Keratinocyte (primary cell): ENCODE results near the gene SMYD1. TPM values are rescaled to one million over a fixed set of nuclear protein-coding genes. Genes with fewer than 3 reads are reported as not detected.

Experiments
- DNase-seq: peaks from one replicate; pipeline ENCODE4 v3.0.0-alpha.2; 2011; ENCODE audit warnings: low read depth, missing footprints, low spot score
- FAIRE-seq: peaks from 2 replicates; lab custom pipeline; 2011; peaks lifted over from hg19 to GRCh38; lab: Jason Lieb, UNC
- H2AFZ ChIP-seq: 2 replicates; pipeline ENCODE4 v1.6.0; 2012; ENCODE audit warnings: low read length, control low read depth, inconsistent platforms; ENCODE audit not compliant: control insufficient read depth
- H3K27ac ChIP-seq: 2 replicates; pipeline ENCODE4 v1.5.1; 2011; ENCODE audit warnings: low read length; ENCODE audit not compliant: control insufficient read depth, insufficient read depth
- H3K27me3 ChIP-seq: 3 replicates; pipeline ENCODE4 v1.6.0; 2011; ENCODE audit warnings: low read length; ENCODE audit not compliant: control insufficient read depth, insufficient read depth; ENCODE audit errors: extremely low read depth
- H3K36me3 ChIP-seq, 2 experiments: 2 replicates in 1 of 2; 3 replicates in 1 of 2; pipeline ENCODE4 v1.5.1; 2011; ENCODE audit warnings: low read length in 2 of 2, mild to moderate bottlenecking in 1 of 2; ENCODE audit not compliant: control insufficient read depth in 2 of 2, insufficient read depth in 2 of 2; ENCODE audit errors: extremely low read depth in 1 of 2
- H3K4me1 ChIP-seq: 3 replicates; pipeline ENCODE4 v1.5.1; 2011; ENCODE audit warnings: low read length; ENCODE audit not compliant: control insufficient read depth, insufficient read depth; ENCODE audit errors: extremely low read depth
- H3K4me2 ChIP-seq: 3 replicates; pipeline ENCODE4 v1.6.0; 2011; ENCODE audit warnings: low read depth, low read length; ENCODE audit not compliant: control insufficient read depth, insufficient read depth; ENCODE audit errors: extremely low read depth
- H3K4me3 ChIP-seq, 3 experiments: fragments of 200-600 bp in 1 of 3; sonication (generic) in 1 of 3; 2 replicates in 2 of 3; 3 replicates in 1 of 3; pipeline ENCODE4 v1.5.1; 2011 to 2016; ENCODE audit warnings: low read length in 3 of 3, mild to moderate bottlenecking in 3 of 3, control low read depth in 2 of 3, inconsistent platforms in 1 of 3, low read depth in 1 of 3, mixed read lengths in 1 of 3, mixed run types in 1 of 3, moderate library complexity in 1 of 3; ENCODE audit not compliant: control insufficient read depth in 2 of 3, insufficient read depth in 2 of 3; ENCODE audit errors: extremely low read depth in 1 of 3
- H3K79me2 ChIP-seq: 2 replicates; pipeline ENCODE4 v1.6.0; 2012; ENCODE audit warnings: low read length; ENCODE audit not compliant: control insufficient read depth, insufficient read depth
- H3K9ac ChIP-seq: 3 replicates; pipeline ENCODE4 v1.6.0; 2011; ENCODE audit warnings: low read length; ENCODE audit not compliant: control insufficient read depth, insufficient read depth; ENCODE audit errors: extremely low read depth
- H3K9me1 ChIP-seq: 3 replicates; pipeline ENCODE4 v1.6.0; 2011; ENCODE audit warnings: low read length; ENCODE audit not compliant: control insufficient read depth, insufficient read depth; ENCODE audit errors: extremely low read depth
- H3K9me3 ChIP-seq: 2 replicates; pipeline ENCODE4 v1.5.1; 2012; ENCODE audit warnings: low read depth, low read length; ENCODE audit not compliant: control insufficient read depth
- H4K20me1 ChIP-seq: 3 replicates; pipeline ENCODE4 v1.6.0; 2011; ENCODE audit warnings: low read length; ENCODE audit not compliant: control insufficient read depth, insufficient read depth; ENCODE audit errors: extremely low read depth
- CTCF ChIP-seq, 3 experiments: IDR thresholded peaks in 1 of 3; conservative IDR thresholded peaks in 1 of 3; optimal IDR thresholded peaks in 1 of 3; 2 replicates in 2 of 3; 3 replicates in 1 of 3; pipeline versions ENCODE3 to v1.5.1; 2011; ENCODE audit warnings: low read length in 3 of 3, mild to moderate bottlenecking in 3 of 3, moderate library complexity in 2 of 3, control low read depth in 1 of 3, inconsistent platforms in 1 of 3; ENCODE audit not compliant: insufficient read depth in 2 of 3; ENCODE audit errors: extremely low read depth in 1 of 3
- EZH2 ChIP-seq: IDR thresholded peaks from one replicate; pipeline ENCODE4 v1.6.1; 2012; ENCODE audit warnings: inconsistent platforms, mild to moderate bottlenecking, low read length, moderate library complexity
- dilution Hi-C: fragments of 300-500 bp; cut with MboI; formaldehyde crosslinking; loops from one replicate; pipeline ENCODE4 v1.7.0; 2020; ENCODE audit warnings: low sequenced_read_pairs; ENCODE audit not compliant: extremely low pct_ligation_motif_present
- polyA plus RNA-seq, 5 experiments: library from polyadenylated mRNA; depleted of rRNA in 3 of 5; stranded (reverse) in 3 of 5; stranded (forward) in 1 of 5; unstranded in 1 of 5; fragments of >200 nt; gene quantifications; 1 replicate in 1 of 5; 2 replicates in 3 of 5; 3 replicates in 1 of 5; pipeline versions ENCODE4 v1.2.1 to v1.2.3, GENCODE V29; 2011 to 2012; ENCODE audit warnings: missing spikeins in 2 of 5, low read depth in 1 of 5, low replicate concordance in 1 of 5

SMYD1 gene
- polyA plus RNA-seq, 1 donor (not counting 4 experiments of a cell fraction or from before 2014, with no cell fraction given), result not detected

DNA sequence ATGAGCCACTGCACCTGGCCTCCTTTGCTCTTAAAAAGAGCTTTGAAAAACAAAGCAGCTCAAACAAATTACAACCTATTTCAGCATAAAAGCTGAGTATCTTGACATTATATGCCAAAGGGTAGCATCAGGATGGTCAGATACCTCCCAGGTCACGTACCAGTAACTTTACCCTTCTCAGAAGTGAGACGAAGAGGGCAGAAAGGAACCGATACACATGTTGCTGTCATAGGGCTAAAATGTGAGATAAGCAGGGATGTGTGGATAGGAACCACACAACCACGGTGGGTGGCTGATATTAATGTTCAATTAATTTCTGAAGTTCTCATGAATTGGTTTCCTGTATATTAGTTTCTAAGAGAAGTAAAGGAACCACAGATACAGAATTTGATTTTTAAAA, 38.7 kb upstream of the SMYD1 start:
- Histone ChIP-seq H3K79me2 (no peaks in the 10 kb centered on the region), H2AFZ (no peak overlapping the region), H3K4me3 (no peak overlapping the region), H3K36me3 (peaks cover 0 to 6% of the 10 kb centered on the region in 2 experiments), H3K27ac (no peak overlapping the region), H3K9me1 (no peaks in the 10 kb centered on the region), H3K4me1 (no peaks in the 10 kb centered on the region), H3K4me2 (no peak overlapping the region), H3K9me3 (no peaks in the 10 kb centered on the region), H3K27me3 (no peaks in the 10 kb centered on the region), H3K9ac (no peak overlapping the region), H4K20me1 (no peaks in the 10 kb centered on the region)
- dilution Hi-C loops, result no loop called here
- FAIRE-seq, result no peak
- no peak for TF ChIP-seq CTCF (optimal IDR thresholded peaks at IDR 0.05 in 1 of 3, IDR thresholded peaks at IDR 0.05 in 1 of 3, conservative IDR thresholded peaks at IDR 0.05 in 1 of 3; ENCODE audit: extremely low read depth in 1 of 3, insufficient read depth in 2 of 3, low read length in 3 of 3)
- TF ChIP-seq EZH2, result no peak
- no peak for DNase-seq

DNA sequence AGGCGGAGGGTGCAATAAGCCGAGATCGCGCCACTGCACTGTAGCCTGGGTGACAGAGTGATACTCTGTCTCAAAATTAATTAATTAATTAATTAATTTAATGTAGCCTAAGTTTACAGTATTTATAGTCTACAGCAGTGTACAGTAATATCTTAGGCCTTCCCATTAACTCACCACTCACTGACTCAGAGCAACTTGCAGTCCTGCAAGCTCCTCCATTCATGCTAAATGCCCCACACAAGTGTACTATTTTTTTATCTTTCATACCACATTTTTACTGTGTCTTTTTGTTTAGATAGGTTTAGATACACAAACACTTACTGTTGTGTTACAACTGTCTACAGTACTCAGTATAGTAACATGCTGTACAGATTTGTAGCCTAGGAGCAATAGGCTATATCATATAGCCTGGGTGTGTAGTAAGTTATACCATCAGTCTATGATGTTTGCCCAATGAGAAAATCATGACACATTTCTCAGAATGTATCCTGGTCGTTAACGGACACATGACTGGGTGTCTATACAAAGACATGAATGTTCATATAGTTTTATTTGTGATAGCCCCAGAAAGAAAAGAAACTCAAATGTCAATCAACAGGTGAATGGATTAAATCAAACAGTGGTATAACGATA, 35.4 kb upstream of the SMYD1 start:
- Histone ChIP-seq H4K20me1 (no peaks in the 10 kb centered on the region), H2AFZ (no peak overlapping the region), H3K27ac (no peak overlapping the region), H3K9me3 (no peaks in the 10 kb centered on the region), H3K27me3 (no peaks in the 10 kb centered on the region), H3K4me1 (no peaks in the 10 kb centered on the region), H3K36me3 (peaks cover 7 to 8% of the 10 kb centered on the region in 2 experiments), H3K4me2 (no peak overlapping the region), H3K9me1 (no peaks in the 10 kb centered on the region), H3K79me2 (no peaks in the 10 kb centered on the region), H3K4me3 (no peak overlapping the region), H3K9ac (no peak overlapping the region)
- DNase-seq, result no peak
- dilution Hi-C loops, result no loop called here
- TF ChIP-seq CTCF (optimal IDR thresholded peaks at IDR 0.05 in 1 of 3, IDR thresholded peaks at IDR 0.05 in 1 of 3, conservative IDR thresholded peaks at IDR 0.05 in 1 of 3; ENCODE audit: extremely low read depth in 1 of 3, insufficient read depth in 2 of 3, low read length in 3 of 3), result no peak
- TF ChIP-seq EZH2, result no peak
- no peak for FAIRE-seq
